T-helper 1 cell (primary cell): ENCODE data around the gene TLR7.

ENCODE experiments used
- DNase-seq, 5 donors: peaks; one replicate each; pipeline ENCODE4 v3.0.0-alpha.2; 2012 to 2020

The TLR7 gene

GRCh38 chrX:12891915-12892506 lies 25.1 kb downstream of the TLR7 start:
- no peak for DNase-seq

GRCh38 chrX:12892716-12893115 lies 25.8 kb downstream of the TLR7 start:
- DNase-seq, result no peak

- DNase-seq, result peak; percentile 7 to 44 (median 14)
These were observed 27.5 kb downstream of the TLR7 start for GRCh38 chrX:12894074-12895030.

- DNase-seq, result no peak
These were observed 29.0 kb downstream of the TLR7 start for GRCh38 chrX:12895866-12896265.

- no peak for DNase-seq
These were observed 30.1 kb downstream of the TLR7 start for GRCh38 chrX:12896935-12897334.

GRCh38 chrX:12898073-12898472 lies 31.2 kb downstream of the TLR7 start:
- no peak for DNase-seq

GRCh38 chrX:12899506-12899905 lies 32.6 kb downstream of the TLR7 start:
- no peak for DNase-seq

- peak; percentile 8 to 55 (median 40) for DNase-seq
These were observed 34.6 kb downstream of the TLR7 start for GRCh38 chrX:12901486-12901885.

GRCh38 chrX:12903646-12904045 lies 36.8 kb downstream of the TLR7 start:
- DNase-seq, result no peak

- no peak for DNase-seq
These were observed 39.3 kb downstream of the TLR7 start, which contains the start of gene TLR8 for GRCh38 chrX:12906046-12906761. Gene TLR8 (plus strand): TSS chrX:12906620. CDS start chrX:12906707, 87 bp downstream.

GRCh38 chrX:12910423-12911121 lies 43.7 kb downstream of the TLR7 start:
- DNase-seq, result no peak

- no peak for DNase-seq
These were observed 44.2 kb downstream of the TLR7 start for GRCh38 chrX:12911122-12911470.

GRCh38 chrX:12912791-12913482 lies 46.1 kb downstream of the TLR7 start:
- DNase-seq, result no peak

- no peak for DNase-seq
These were observed 50.9 kb downstream of the TLR7 start for GRCh38 chrX:12917753-12918152.

- DNase-seq, result peak in 1 of 5 donors; percentile 6
These were observed 52.2 kb downstream of the TLR7 start for GRCh38 chrX:12919051-12919450.

- no peak for DNase-seq
These were observed 52.7 kb downstream of the TLR7 start for GRCh38 chrX:12919620-12920019.

- DNase-seq, result no peak
These were observed 54.1 kb downstream of the TLR7 start for GRCh38 chrX:12920990-12921389.

GRCh38 chrX:12921886-12922598 lies 55.2 kb downstream of the TLR7 start:
- DNase-seq, result no peak

GRCh38 chrX:12922599-12922919 lies 55.7 kb downstream of the TLR7 start:
- no peak for DNase-seq

- DNase-seq, result no peak
These were observed 62.8 kb downstream of the TLR7 start for GRCh38 chrX:12929701-12930100.

GRCh38 chrX:12930150-12930549 lies 63.3 kb downstream of the TLR7 start:
- no peak for DNase-seq

- DNase-seq, result no peak
These were observed 65.4 kb downstream of the TLR7 start for GRCh38 chrX:12932244-12932643.
